ENCODE results near the gene GRIP1. TPM values are rescaled to one million over a fixed set of nuclear protein-coding genes. Genes with fewer than 3 reads are reported as not detected.

GRIP1 gene
- total and polyA plus RNA-seq, 2 donors (not counting 3 experiments of a cell fraction or from before 2014, with no cell fraction given) = 0.04 to 0.69 TPM

DNA sequence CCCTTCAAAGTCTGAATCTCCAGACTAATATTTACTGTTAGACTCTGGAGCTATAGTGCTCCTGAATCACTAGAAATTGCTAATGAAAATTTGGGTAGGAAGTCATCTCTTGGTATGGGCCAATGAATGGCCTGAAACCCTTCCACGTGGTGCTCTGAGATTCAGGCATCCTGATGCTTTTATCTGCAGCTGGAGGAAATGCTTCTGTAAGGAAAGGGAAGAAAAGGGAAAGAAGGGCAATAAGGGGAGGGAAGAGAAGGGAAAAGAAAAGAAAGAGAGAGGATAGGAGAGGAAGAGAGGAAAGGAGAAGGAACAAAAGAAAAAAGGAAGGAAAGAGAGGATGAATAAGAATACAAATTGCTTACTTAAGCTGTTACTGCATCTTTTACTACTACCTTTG, 182.3 kb downstream of the GRIP1 start:
- Histone ChIP-seq H3K9me3 (replicated peaks; ENCODE audit: control insufficient read depth, insufficient read depth, low read length) (no peaks in the 10 kb centered on the region), H3K4me2 (ENCODE audit: insufficient read depth, low read length) (no peak overlapping the region), H4K20me1 (replicated peaks; ENCODE audit: control insufficient read depth, extremely low read depth, insufficient read depth, low read length) (no peaks in the 10 kb centered on the region), H3K9me1 (replicated peaks; ENCODE audit: control insufficient read depth, extremely low read depth, insufficient read depth, low read length) (no peaks in the 10 kb centered on the region), H3K4me3 (replicated peaks in 1 of 3; ENCODE audit: insufficient read depth in 1 of 3, low read depth in 1 of 3, low read length in 3 of 3) (no peak overlapping the region), H2AFZ (ENCODE audit: low read depth, low read length) (no peak overlapping the region), H3K27me3 (ENCODE audit: control insufficient read depth in 2 of 2, insufficient read depth in 2 of 2, low read length in 2 of 2) (peaks cover 2 to 4% of the 10 kb centered on the region in 2 experiments), H3K4me1 (ENCODE audit: control insufficient read depth, extremely low read depth, insufficient read depth, low read length) (no peaks in the 10 kb centered on the region), H3K27ac (ENCODE audit: insufficient read depth, low read depth, low read length) (no peak overlapping the region), H3K9ac (replicated peaks; ENCODE audit: extremely low read depth, insufficient read depth, low read length) (no peak overlapping the region), H3K36me3 (ENCODE audit: control insufficient read depth in 2 of 2, extremely low read depth in 1 of 2, insufficient read depth in 2 of 2, low read length in 2 of 2) (no peaks in the 10 kb centered on the region), H3K79me2 (ENCODE audit: control insufficient read depth, insufficient read depth, low read length) (no peaks in the 10 kb centered on the region)
- CTCF ChIA-PET = no interaction called here
- POLR2A ChIA-PET = no interaction called here
- dilution Hi-C loops (cut with MboI; ENCODE audit: extremely low pct_ligation_motif_present, low sequenced_read_pairs) = no loop called here
- DNase-seq (ENCODE audit: low read depth, low spot score) = no peak
- intact Hi-C loops (cut with micrococcal nuclease) = no loop called here
- no TSS peak for BruUV-seq (replicated peaks)
- FAIRE-seq = no peak
- no peak for TF ChIP-seq POLR2A (IDR thresholded peaks at IDR 0.05; ENCODE audit: low read depth, low read length)
- no peak for TF ChIP-seq FOS (IDR thresholded peaks at IDR 0.05; ENCODE audit: borderline replicate concordance, insufficient read depth, low read length)
- TF ChIP-seq, protein P1, sequence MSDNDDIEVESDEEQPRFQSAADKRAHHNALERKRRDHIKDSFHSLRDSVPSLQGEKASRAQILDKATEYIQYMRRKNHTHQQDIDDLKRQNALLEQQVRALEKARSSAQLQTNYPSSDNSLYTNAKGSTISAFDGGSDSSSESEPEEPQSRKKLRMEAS (IDR thresholded peaks at IDR 0.05; ENCODE audit: insufficient read depth, insufficient read length) = no peak
- TF ChIP-seq, protein P2, sequence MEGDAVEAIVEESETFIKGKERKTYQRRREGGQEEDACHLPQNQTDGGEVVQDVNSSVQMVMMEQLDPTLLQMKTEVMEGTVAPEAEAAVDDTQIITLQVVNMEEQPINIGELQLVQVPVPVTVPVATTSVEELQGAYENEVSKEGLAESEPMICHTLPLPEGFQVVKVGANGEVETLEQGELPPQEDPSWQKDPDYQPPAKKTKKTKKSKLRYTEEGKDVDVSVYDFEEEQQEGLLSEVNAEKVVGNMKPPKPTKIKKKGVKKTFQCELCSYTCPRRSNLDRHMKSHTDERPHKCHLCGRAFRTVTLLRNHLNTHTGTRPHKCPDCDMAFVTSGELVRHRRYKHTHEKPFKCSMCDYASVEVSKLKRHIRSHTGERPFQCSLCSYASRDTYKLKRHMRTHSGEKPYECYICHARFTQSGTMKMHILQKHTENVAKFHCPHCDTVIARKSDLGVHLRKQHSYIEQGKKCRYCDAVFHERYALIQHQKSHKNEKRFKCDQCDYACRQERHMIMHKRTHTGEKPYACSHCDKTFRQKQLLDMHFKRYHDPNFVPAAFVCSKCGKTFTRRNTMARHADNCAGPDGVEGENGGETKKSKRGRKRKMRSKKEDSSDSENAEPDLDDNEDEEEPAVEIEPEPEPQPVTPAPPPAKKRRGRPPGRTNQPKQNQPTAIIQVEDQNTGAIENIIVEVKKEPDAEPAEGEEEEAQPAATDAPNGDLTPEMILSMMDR (IDR thresholded peaks at IDR 0.05; ENCODE audit: extremely low read depth in 1 of 2, insufficient read depth in 1 of 2, low read depth in 1 of 2, low read length in 2 of 2) = no peak

DNA sequence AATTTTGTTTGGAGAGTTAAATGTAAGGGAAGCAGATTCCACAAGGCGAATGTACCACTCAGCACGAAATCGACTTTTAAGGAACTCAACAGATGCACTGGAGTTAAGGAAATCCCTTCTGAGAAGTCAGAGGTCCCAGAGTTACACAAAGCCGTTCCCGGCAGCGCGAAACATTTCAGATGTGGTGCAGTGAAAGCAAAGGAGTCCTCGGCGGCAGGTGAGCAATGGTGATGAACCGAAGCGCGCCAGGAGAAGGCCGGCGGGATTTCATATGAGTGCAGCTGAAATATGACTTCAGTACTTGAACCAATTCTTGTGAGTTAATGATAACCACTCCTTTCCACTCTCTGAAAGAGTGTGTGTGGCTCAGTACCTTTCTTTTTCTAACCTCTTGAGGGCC, 183.2 kb downstream of the GRIP1 start:
- Histone ChIP-seq H3K9ac (replicated peaks; ENCODE audit: extremely low read depth, insufficient read depth, low read length) (no peak overlapping the region), H2AFZ (ENCODE audit: low read depth, low read length) (no peak overlapping the region), H3K9me1 (replicated peaks; ENCODE audit: control insufficient read depth, extremely low read depth, insufficient read depth, low read length) (no peaks in the 10 kb centered on the region), H4K20me1 (replicated peaks; ENCODE audit: control insufficient read depth, extremely low read depth, insufficient read depth, low read length) (no peaks in the 10 kb centered on the region), H3K36me3 (ENCODE audit: control insufficient read depth in 2 of 2, extremely low read depth in 1 of 2, insufficient read depth in 2 of 2, low read length in 2 of 2) (no peaks in the 10 kb centered on the region), H3K4me3 (replicated peaks in 1 of 3; ENCODE audit: insufficient read depth in 1 of 3, low read depth in 1 of 3, low read length in 3 of 3) (no peak overlapping the region), H3K27ac (ENCODE audit: insufficient read depth, low read depth, low read length) (no peak overlapping the region), H3K9me3 (replicated peaks; ENCODE audit: control insufficient read depth, insufficient read depth, low read length) (no peaks in the 10 kb centered on the region), H3K27me3 (ENCODE audit: control insufficient read depth in 2 of 2, insufficient read depth in 2 of 2, low read length in 2 of 2) (peaks cover 2 to 4% of the 10 kb centered on the region in 2 experiments), H3K4me1 (ENCODE audit: control insufficient read depth, extremely low read depth, insufficient read depth, low read length) (no peaks in the 10 kb centered on the region), H3K79me2 (ENCODE audit: control insufficient read depth, insufficient read depth, low read length) (no peaks in the 10 kb centered on the region), H3K4me2 (ENCODE audit: insufficient read depth, low read length) (no peak overlapping the region)
- TF ChIP-seq, protein P1 (IDR thresholded peaks at IDR 0.05; ENCODE audit: insufficient read depth, insufficient read length) = no peak
- TF ChIP-seq, protein P2 (IDR thresholded peaks at IDR 0.05; ENCODE audit: extremely low read depth in 1 of 2, insufficient read depth in 1 of 2, low read depth in 1 of 2, low read length in 2 of 2) = no peak
- no peak for TF ChIP-seq POLR2AphosphoS5 (IDR thresholded peaks at IDR 0.05; ENCODE audit: insufficient read depth, low read depth, low read length)
- no peak for TF ChIP-seq POLR2A (IDR thresholded peaks at IDR 0.05; ENCODE audit: low read depth, low read length)
- TF ChIP-seq FOS (IDR thresholded peaks at IDR 0.05; ENCODE audit: borderline replicate concordance, insufficient read depth, low read length) = no peak
- TF ChIP-seq EZH2 (IDR thresholded peaks at IDR 0.05; ENCODE audit: borderline replicate concordance, low read depth, low read length, severe bottlenecking) = no peak
- no peak for TF ChIP-seq JUN (IDR thresholded peaks at IDR 0.05; ENCODE audit: borderline replicate concordance, insufficient read depth, insufficient read length, low read depth)
- TF ChIP-seq MYC (IDR thresholded peaks at IDR 0.05; ENCODE audit: low read depth, low read length) = no peak
- no peak for TF ChIP-seq GATA2 (IDR thresholded peaks at IDR 0.05; ENCODE audit: insufficient read depth, insufficient read length, low read depth, low read length)
- no TSS peak for BruUV-seq (replicated peaks)
- ChIA-PET POLR2A (no interaction called here), CTCF (no interaction called here)
- no peak for DNase-seq (ENCODE audit: low read depth, low spot score)
- FAIRE-seq = no peak
- dilution Hi-C loops (cut with MboI; ENCODE audit: extremely low pct_ligation_motif_present, low sequenced_read_pairs) = no loop called here
- intact Hi-C loops (cut with micrococcal nuclease) = no loop called here

All from endothelial cell of umbilical vein (primary cell).